Brain microvascular endothelial cell (primary cell): ENCODE measurements around the gene CENPX.

Experiments used
- DNase-seq: peaks from one replicate; pipeline ENCODE4 v3.0.0-alpha.2; 2020
- H3K27ac ChIP-seq: fragments of 250-450 bp; sonication (Bioruptor Pico); 2 replicates; pipeline ENCODE4 v1.5.1; 2020; ENCODE audit warnings: mild to moderate bottlenecking, moderate library complexity
- H3K27me3 ChIP-seq: fragments of 250-450 bp; sonication (Bioruptor Pico); replicated peaks from 2 replicates; pipeline ENCODE4 v1.5.1; 2020; ENCODE audit warnings: mild to moderate bottlenecking
- H3K36me3 ChIP-seq: fragments of 250-450 bp; sonication (Bioruptor Pico); replicated peaks from 2 replicates; pipeline ENCODE4 v1.5.1; 2020; ENCODE audit warnings: mild to moderate bottlenecking
- H3K4me3 ChIP-seq: 2 replicates; pipeline ENCODE4 v1.5.1; 2011; ENCODE audit warnings: low read depth, mild to moderate bottlenecking, control low read depth, low read length, moderate library complexity
- in situ Hi-C: cut with HindIII; loops from 2 replicates; pipeline ENCODE4 v1.10.0; 2017; ENCODE audit warnings: low sequenced_read_pairs, low pct_ligation_motif_present
- TF ChIP-seq, protein P1 (sequence below): IDR thresholded peaks from 2 replicates; pipeline ENCODE4 v1.5.1; 2011; ENCODE audit warnings: low read depth, mild to moderate bottlenecking, moderate library complexity, low read length, control low read depth, inconsistent platforms; ENCODE audit errors: missing control alignments

The CENPX gene

DNA sequence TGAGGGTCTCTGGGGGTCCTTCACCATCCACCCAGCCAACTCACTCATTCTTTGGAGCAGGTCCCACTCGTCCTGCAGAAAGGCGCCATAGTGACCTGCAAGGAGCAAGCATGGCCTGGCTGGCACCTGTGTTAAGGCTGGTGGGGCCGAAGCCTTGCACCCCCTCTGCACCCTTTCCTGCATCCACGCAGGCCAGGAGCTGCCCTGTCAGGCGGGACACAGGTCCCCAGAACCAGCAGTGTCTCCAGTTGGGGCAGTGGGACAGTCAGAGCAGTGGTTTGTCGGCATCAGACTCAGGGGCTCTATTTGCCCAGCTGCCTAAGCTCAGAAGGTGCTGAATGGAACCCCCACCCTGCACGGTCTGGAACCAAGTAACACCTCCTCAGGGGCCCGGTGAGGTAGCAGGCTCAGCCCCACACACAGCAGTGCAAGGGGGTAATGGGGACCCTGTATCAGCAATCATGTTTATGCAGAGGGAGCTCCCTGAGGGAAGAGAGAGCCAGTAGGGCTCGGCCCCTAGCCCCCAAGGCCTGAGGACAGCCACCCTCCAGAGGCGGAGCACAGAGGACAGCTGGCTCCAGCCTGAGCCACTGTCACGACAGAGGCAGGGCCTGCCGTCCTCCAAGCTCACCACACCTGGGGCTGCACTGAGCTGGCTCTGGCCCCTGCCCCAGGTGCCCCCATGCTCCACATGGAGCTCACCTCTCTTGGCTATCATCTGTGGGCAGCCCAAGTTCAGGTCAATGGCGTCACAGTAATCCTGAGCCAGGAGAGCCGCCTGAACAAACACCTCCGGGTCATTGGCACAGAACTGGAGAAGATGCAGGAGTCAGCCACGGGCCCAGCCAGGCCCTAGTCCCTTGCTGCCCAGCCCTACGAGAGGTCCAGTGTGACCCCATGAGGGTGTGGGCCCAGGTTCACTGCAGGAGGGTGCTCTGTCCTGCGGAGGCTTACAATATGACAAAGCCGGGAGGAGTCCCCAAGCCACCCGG, 41.0 kb upstream of the CENPX start:
- TF ChIP-seq, protein P1, sequence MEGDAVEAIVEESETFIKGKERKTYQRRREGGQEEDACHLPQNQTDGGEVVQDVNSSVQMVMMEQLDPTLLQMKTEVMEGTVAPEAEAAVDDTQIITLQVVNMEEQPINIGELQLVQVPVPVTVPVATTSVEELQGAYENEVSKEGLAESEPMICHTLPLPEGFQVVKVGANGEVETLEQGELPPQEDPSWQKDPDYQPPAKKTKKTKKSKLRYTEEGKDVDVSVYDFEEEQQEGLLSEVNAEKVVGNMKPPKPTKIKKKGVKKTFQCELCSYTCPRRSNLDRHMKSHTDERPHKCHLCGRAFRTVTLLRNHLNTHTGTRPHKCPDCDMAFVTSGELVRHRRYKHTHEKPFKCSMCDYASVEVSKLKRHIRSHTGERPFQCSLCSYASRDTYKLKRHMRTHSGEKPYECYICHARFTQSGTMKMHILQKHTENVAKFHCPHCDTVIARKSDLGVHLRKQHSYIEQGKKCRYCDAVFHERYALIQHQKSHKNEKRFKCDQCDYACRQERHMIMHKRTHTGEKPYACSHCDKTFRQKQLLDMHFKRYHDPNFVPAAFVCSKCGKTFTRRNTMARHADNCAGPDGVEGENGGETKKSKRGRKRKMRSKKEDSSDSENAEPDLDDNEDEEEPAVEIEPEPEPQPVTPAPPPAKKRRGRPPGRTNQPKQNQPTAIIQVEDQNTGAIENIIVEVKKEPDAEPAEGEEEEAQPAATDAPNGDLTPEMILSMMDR = no peak
- in situ Hi-C loops = no loop called here
- H3K4me3 ChIP-seq = no peak overlapping the region
- H3K36me3 ChIP-seq = peaks cover 31% of the 10 kb centered on the region
- H3K27me3 ChIP-seq = no peaks in the 10 kb centered on the region
- H3K27ac ChIP-seq = no peak overlapping the region
- DNase-seq = no peak

DNA sequence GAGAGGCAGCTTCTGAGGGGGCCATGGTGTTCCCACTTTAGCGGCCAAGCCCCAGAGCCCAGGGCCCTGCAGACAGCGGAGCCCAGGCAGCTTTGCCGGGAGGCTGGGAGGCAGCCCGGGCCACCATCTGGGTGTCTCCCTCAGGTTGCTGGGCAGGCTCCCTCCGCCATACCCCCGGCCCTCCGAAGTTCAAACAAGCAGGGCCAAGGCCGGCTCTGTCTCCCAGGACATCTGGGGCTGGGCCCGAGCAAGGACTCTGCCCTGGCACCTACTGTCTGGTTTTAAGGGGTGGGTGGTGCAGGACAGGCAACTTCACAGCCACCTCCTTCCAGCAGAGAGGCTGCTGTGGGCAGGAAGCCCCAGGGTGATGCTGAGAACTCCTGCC, 40.3 kb upstream of the CENPX start:
- Histone ChIP-seq H3K27ac (no peak overlapping the region), H3K36me3 (peaks cover 35% of the 10 kb centered on the region), H3K27me3 (no peaks in the 10 kb centered on the region), H3K4me3 (no peak overlapping the region)
- no peak for DNase-seq
- in situ Hi-C loops = no loop called here
- TF ChIP-seq, protein P1 = no peak

DNA sequence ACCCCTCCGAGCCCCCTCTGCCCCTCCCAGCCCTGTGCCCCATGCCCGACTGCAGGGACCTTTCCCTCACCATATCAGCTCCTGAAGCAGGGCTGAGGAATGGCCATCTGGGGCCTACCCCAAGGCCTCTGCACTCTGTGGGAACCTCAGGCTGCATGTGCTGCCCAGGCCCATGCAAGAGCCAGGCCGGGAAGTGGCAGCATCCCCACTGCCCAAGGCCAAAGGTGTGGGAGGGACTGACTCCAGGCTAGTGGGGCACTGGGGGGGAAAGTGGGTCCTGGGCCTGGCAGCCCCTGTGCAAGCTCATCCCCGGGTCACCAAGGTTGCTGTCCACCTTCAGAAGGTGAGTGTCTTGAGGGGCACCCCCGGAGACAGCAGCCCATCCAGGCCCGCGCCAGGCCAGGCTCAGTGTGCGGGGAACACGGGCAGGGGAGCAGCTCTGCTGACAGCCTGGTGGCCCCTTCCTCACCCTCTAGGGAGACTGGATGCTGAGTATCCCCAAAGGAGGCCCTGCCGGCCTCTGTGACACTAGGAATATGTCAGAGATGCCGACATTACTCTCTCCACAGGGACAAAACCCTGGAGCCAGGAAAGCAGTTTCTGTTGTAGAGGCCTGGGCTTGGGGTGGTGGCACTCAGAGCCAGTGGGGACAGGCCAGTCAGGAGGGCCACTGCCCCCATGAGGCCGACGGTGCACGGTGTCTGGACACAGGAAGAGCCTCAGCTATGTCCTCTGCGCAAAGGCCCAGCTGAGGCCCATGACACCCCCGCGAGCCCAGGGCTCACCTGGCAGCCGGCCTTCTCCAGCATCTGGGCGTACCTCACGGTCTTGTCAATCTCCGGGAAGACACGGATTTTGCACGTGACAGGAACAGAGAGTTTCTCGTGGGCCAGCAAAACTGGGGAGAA, 39.7 kb upstream of the CENPX start:
- Histone ChIP-seq H3K27ac (no peak overlapping the region), H3K4me3 (no peak overlapping the region), H3K36me3 (peaks cover 42% of the 10 kb centered on the region), H3K27me3 (no peaks in the 10 kb centered on the region)
- in situ Hi-C loops = no loop called here
- DNase-seq = no peak
- TF ChIP-seq, protein P1 = peak; percentile 15

DNA sequence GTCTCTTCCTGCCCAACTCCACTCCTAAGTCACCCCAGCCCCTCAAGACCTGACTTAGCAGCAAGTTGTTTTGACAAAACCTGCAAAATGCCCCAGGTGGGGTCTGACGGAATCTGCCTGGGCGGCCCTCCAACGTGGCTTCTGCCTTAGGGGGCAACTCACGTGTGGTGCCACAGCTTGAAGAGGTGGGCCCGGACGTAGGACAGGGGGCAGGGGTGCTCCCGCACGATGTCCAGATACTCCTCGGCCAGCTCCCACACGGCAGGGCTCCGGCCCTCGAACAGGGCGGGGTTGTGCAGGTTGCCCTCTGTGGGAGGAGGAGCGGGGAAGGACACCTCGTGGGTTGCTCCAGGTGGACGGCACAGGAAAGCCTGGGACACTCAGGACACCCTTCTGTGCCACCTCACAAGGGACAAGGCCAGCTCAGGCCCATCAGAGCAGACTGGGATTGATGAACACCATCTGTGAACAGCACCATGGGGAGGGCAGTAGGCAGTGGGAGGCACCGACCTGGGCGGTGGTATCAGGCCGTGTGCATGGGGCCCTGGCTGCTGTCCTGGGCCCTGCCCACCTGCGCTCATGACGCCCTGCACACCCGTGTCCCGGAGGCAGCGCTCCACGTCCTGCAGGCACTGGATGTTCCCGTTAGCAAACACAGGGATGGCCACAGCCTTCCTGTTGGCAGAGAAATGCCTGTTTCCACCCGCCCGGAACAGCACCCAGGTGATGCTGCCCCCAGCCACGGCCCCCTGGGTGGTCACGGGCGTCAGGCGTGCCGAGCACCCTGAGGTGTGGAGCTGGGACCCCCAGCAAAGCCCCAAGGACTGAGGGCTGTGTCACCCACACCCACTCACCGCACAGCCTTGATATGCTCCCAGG, 38.6 kb upstream of the CENPX start:
- TF ChIP-seq, protein P1 = no peak
- no peak for DNase-seq
- Histone ChIP-seq H3K27ac (no peak overlapping the region), H3K4me3 (no peak overlapping the region), H3K27me3 (no peaks in the 10 kb centered on the region), H3K36me3 (peaks cover 52% of the 10 kb centered on the region)
- in situ Hi-C loops = no loop called here

DNA sequence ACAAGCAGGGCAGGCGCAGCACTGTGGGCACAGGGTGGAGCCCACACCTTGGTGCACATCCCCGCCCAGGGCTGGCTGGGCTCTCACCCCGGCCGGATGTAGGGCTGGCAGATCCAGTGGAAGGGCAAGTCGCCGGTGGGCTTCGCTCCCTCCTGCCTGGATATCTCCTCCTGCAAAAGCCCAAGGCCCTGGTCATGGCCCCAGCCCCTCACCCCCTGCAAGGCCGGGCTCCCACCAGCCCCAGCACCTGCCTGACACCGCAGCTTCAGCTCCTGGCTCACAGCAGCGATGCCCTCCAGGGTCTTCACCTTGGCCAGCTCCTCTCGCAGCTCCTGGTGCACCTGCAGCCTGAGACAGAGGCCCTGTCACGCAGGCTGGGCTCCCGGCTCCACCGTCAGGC, 37.9 kb upstream of the CENPX start:
- in situ Hi-C loops = no loop called here
- H3K4me3 ChIP-seq = no peak overlapping the region
- H3K27ac ChIP-seq = no peak overlapping the region
- no peak for DNase-seq
- TF ChIP-seq, protein P1 = no peak
- no peaks in the 10 kb centered on the region for H3K27me3 ChIP-seq
- H3K36me3 ChIP-seq = peaks cover 59% of the 10 kb centered on the region
